ENCODE results near the gene GPBP1L1. TPM values are rescaled to one million over a fixed set of nuclear protein-coding genes. Genes with fewer than 3 reads are reported as not detected.

Gene GPBP1L1
- total RNA-seq, 1 experiment from 2014 or later, result 116 TPM

DNA sequence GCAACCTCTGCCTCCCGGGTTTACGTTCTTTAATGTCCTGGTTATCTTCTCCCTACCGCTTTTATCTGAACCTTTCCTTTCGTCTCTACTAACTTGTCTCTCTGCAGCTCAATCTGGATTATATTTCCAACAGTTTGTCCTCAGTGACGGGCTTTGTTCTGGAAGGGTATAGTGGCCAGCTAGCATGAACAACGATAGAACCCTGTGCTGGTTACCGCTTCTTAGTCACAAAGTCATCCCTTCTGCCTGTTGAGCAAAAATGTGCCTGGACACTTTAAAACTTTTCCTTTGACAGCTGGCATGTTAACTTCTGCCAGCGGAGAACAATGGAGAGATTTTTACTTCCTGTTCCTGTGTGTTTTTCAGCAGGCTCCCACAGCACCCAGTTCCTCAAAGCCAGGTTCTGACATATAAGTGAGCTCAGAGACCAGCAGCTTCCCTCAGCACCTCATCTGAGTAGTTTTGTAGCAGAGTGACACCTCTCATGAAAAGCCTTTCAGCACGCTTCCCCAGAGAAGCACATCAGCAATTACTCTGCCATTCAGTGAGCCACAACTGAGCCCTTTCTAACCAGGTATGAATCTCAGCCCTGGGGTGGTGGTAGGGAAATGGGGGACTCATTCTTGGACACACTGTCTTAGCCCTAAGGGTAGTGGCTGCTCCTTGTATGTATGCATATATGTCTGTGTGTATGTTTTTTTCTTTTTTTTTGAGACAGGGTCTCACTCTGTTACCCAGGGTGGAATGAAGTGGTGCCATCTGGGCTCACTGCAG lies 38.9 kb downstream of the GPBP1L1 start:
- Mint-ChIP-seq H3K9me3 (ENCODE audit: unreplicated experiment) (no peaks in the 10 kb centered on the region), H3K4me1 (ENCODE audit: insufficient read depth, unreplicated experiment) (peaks cover 3% of the 10 kb centered on the region), H3K27ac (ENCODE audit: low read depth, unreplicated experiment) (peak overlapping the region; percentile 43), H3K4me3 (ENCODE audit: unreplicated experiment) (no peak overlapping the region), H3K36me3 (ENCODE audit: insufficient read depth, unreplicated experiment) (peaks cover 68% of the 10 kb centered on the region), H3K27me3 (ENCODE audit: insufficient read depth, unreplicated experiment) (no peaks in the 10 kb centered on the region)
- ChIA-PET POLR2A (interaction anchor here (1.6 kb wide), 1 partner anchor 8 kb away, joined by 12 read pairs; no protein-coding TSS in a partner anchor), CTCF (interaction anchor here (0.5 to 1.4 kb wide), 3 partner anchors 18 to 142 kb away, joined by 3 read pairs; no protein-coding TSS in a partner anchor)
- intact Hi-C loops (cut with micrococcal nuclease), result no loop called here
- no TSS peak for BruUV-seq (replicated peaks)
- no peak for TF ChIP-seq CTCF (IDR thresholded peaks at IDR 0.05; ENCODE audit: unreplicated experiment)
- DNase-seq (ENCODE audit: unreplicated experiment), result no peak

DNA sequence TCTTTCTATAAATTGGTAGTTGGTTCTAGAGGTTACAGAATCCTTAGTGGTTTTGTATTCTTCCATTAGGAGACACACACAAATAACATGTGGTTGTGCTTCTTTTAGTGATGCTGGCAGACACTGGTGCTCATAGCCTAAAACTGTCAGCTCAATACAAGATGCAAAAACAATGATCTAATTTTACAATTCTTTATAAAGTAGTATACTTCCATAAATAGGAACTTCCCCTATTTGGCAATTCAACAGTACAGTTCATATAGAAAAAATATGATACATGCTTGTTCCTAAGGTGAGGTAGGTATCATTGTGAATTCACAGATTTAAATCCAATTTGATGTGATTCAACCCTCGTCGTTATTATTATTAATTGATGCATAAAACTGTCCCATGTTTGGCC lies 41.7 kb downstream of the GPBP1L1 start:
- Mint-ChIP-seq H3K9me3 (ENCODE audit: unreplicated experiment) (no peaks in the 10 kb centered on the region), H3K27ac (ENCODE audit: low read depth, unreplicated experiment) (peak overlapping the region; percentile 58), H3K27me3 (ENCODE audit: insufficient read depth, unreplicated experiment) (no peaks in the 10 kb centered on the region), H3K4me1 (ENCODE audit: insufficient read depth, unreplicated experiment) (peaks cover 3% of the 10 kb centered on the region), H3K4me3 (ENCODE audit: unreplicated experiment) (no peak overlapping the region), H3K36me3 (ENCODE audit: insufficient read depth, unreplicated experiment) (peaks cover 54% of the 10 kb centered on the region)
- BruUV-seq (replicated peaks), result no TSS peak
- ChIA-PET POLR2A (interaction anchor here (0.6 to 3.1 kb wide), 6 partner anchors 11 to 44 kb away, joined by 3 to 10 read pairs (median 4); partner anchors contain the start of genes GPBP1L1 and TMEM69), CTCF (interaction anchor here (0.9 kb wide), 1 partner anchor 43 kb away, joined by 3 read pairs; no protein-coding TSS in a partner anchor)
- intact Hi-C loops (cut with micrococcal nuclease), result loop anchor here (1.0 to 5.0 kb wide), 2 partner anchors 42 to 238 kb away; partner anchors contain the start of gene GPBP1L1
- DNase-seq (ENCODE audit: unreplicated experiment), result no peak
- TF ChIP-seq CTCF (IDR thresholded peaks at IDR 0.05; ENCODE audit: unreplicated experiment), result no peak

- Mint-ChIP-seq H3K27ac (ENCODE audit: low read depth, unreplicated experiment) (no peak overlapping the region), H3K36me3 (ENCODE audit: insufficient read depth, unreplicated experiment) (peaks cover 48% of the 10 kb centered on the region), H3K9me3 (ENCODE audit: unreplicated experiment) (no peaks in the 10 kb centered on the region), H3K27me3 (ENCODE audit: insufficient read depth, unreplicated experiment) (no peaks in the 10 kb centered on the region), H3K4me3 (ENCODE audit: unreplicated experiment) (no peak overlapping the region), H3K4me1 (ENCODE audit: insufficient read depth, unreplicated experiment) (peaks cover 3% of the 10 kb centered on the region)
- intact Hi-C loops (cut with micrococcal nuclease), result loop anchor here (1.0 to 5.0 kb wide), 2 partner anchors 42 to 238 kb away; partner anchors contain the start of gene GPBP1L1
- ChIA-PET CTCF (interaction anchor here (0.6 to 1.0 kb wide), 2 partner anchors 15 to 129 kb away, joined by 3 to 5 read pairs; no protein-coding TSS in a partner anchor), POLR2A (interaction anchor here (0.6 to 3.1 kb wide), 5 partner anchors 12 to 45 kb away, joined by 3 to 10 read pairs (median 5); partner anchors contain the start of genes GPBP1L1 and TMEM69)
- DNase-seq (ENCODE audit: unreplicated experiment), result no peak
- TF ChIP-seq CTCF (IDR thresholded peaks at IDR 0.05; ENCODE audit: unreplicated experiment), result no peak
- BruUV-seq (replicated peaks), result no TSS peak
Observed at GRCh38 chr1:45643978-45644377, 42.4 kb downstream of the GPBP1L1 start.

DNA sequence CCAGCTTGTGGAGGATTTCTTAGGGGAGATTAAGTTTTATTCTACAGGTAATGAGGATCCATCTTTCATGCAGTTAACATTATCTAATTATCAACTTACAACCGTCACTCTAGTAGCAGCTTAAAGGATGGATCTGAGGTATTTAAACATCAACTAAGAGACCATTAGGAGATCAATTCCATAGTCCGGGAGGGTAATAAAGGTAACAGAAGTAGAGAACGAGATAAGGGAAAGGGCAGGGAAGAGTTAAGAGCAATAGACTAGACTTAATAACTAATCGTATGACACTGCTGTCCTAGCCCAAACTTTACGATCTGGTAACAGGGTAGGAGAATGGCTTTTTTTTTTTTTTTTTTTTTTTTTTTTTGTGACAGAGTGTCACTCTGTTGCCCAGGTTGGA lies 43.0 kb downstream of the GPBP1L1 start:
- intact Hi-C loops (cut with micrococcal nuclease), result loop anchor here (5.0 kb wide), 1 partner anchor 239 kb away; no protein-coding TSS in a partner anchor
- H3K27ac Mint-ChIP-seq (ENCODE audit: low read depth, unreplicated experiment), result peak overlapping the region; percentile 41
- BruUV-seq (replicated peaks), result no TSS peak

More for the DNA sequence above, 43.0 kb downstream of the GPBP1L1 start:
- Mint-ChIP-seq H3K4me1 (ENCODE audit: insufficient read depth, unreplicated experiment) (peaks cover 3% of the 10 kb centered on the region), H3K27me3 (ENCODE audit: insufficient read depth, unreplicated experiment) (no peaks in the 10 kb centered on the region), H3K9me3 (ENCODE audit: unreplicated experiment) (no peaks in the 10 kb centered on the region), H3K36me3 (ENCODE audit: insufficient read depth, unreplicated experiment) (peaks cover 45% of the 10 kb centered on the region), H3K4me3 (ENCODE audit: unreplicated experiment) (no peak overlapping the region)
- POLR2A ChIA-PET, result interaction anchor here (0.7 to 3.1 kb wide), 2 partner anchors 43 to 44 kb away, joined by 3 to 10 read pairs; partner anchors contain the start of gene GPBP1L1
- CTCF ChIA-PET, result interaction anchor here (0.6 to 1.0 kb wide), 3 partner anchors 14 to 128 kb away, joined by 3 to 5 read pairs (median 4); no protein-coding TSS in a partner anchor
- TF ChIP-seq CTCF (IDR thresholded peaks at IDR 0.05; ENCODE audit: unreplicated experiment), result no peak
- no peak for DNase-seq (ENCODE audit: unreplicated experiment)
